Liver (tissue), 9 donors: ENCODE measurements around the gene FUNDC2. TPM values are rescaled to one million over a fixed set of nuclear protein-coding genes. Genes with fewer than 3 reads are reported as not detected.
A peak's percentile ranks its signal among the peaks of the same experiment; 100 is the strongest.

Experiments
- DNase-seq: peaks from one replicate; pipeline ENCODE4 v3.0.0-alpha.2; 2017; ENCODE audit warnings: low spot score
- H3K27ac ChIP-seq, 2 donors: one replicate each; pipeline ENCODE4 v1.7.0; 2013; ENCODE audit warnings: inconsistent platforms in 2 of 2, low read length in 2 of 2, control low read depth in 1 of 2, low read depth in 1 of 2, mild to moderate bottlenecking in 1 of 2
- H3K27me3 ChIP-seq, 4 donors: one replicate each; pipeline versions ENCODE4 v1.6.1 to v1.7.0; 2013; ENCODE audit warnings: low read length in 3 of 4, inconsistent platforms in 1 of 4, mild to moderate bottlenecking in 1 of 4, moderate library complexity in 1 of 4; ENCODE audit not compliant: control insufficient read depth in 4 of 4, insufficient read depth in 4 of 4
- H3K36me3 ChIP-seq, 4 donors: one replicate each; pipeline versions ENCODE4 v1.6.1 to v1.7.0; 2013; ENCODE audit warnings: low read length in 3 of 4, mild to moderate bottlenecking in 3 of 4, low read depth in 1 of 4, moderate library complexity in 1 of 4; ENCODE audit not compliant: control insufficient read depth in 4 of 4, insufficient read depth in 3 of 4
- H3K4me1 ChIP-seq, 4 donors: one replicate each; pipeline versions ENCODE4 v1.6.1 to v1.7.0; 2013; ENCODE audit warnings: low read length in 3 of 4, mild to moderate bottlenecking in 3 of 4, moderate library complexity in 1 of 4; ENCODE audit not compliant: control insufficient read depth in 4 of 4, insufficient read depth in 4 of 4
- H3K4me3 ChIP-seq, 3 donors: one replicate each; pipeline versions ENCODE4 v1.6.1 to v1.7.0; 2013; ENCODE audit warnings: low read length in 3 of 3, control low read depth in 1 of 3, low read depth in 1 of 3, mild to moderate bottlenecking in 1 of 3
- H3K9ac ChIP-seq, 2 donors: one replicate each; pipeline ENCODE4 v1.7.0; 2013; ENCODE audit warnings: low read length in 2 of 2, mild to moderate bottlenecking in 2 of 2, moderate library complexity in 2 of 2, control low read depth in 1 of 2, low read depth in 1 of 2
- H3K9me3 ChIP-seq, 4 donors: one replicate each; pipeline versions ENCODE4 v1.6.1 to v1.7.0; 2013; ENCODE audit warnings: low read length in 3 of 4; ENCODE audit not compliant: control insufficient read depth in 4 of 4
- CTCF ChIP-seq: fragments of 150-350 bp; IDR thresholded peaks from 2 replicates; pipeline ENCODE4 v1.5.1; 2017; ENCODE audit warnings: improper control_type of control experiment, low read depth, low read length; ENCODE audit not compliant: missing input control
- EGR1 ChIP-seq, 2 donors: IDR thresholded peaks; 2 replicates each; pipeline ENCODE4 v1.6.1; 2016 to 2018; ENCODE audit warnings: antibody characterized with exemption in 2 of 2, low read depth in 2 of 2
- FOXA2 ChIP-seq: IDR thresholded peaks from 2 replicates; pipeline ENCODE4 v1.6.1; 2016; ENCODE audit warnings: antibody characterized with exemption
- HNF4A ChIP-seq, 2 donors: conservative IDR thresholded peaks; 2 replicates each; pipeline ENCODE4 v1.6.1; 2016; ENCODE audit warnings: antibody characterized with exemption in 2 of 2, mild to moderate bottlenecking in 2 of 2
- HNF4G ChIP-seq: IDR thresholded peaks from 2 replicates; pipeline ENCODE4 v1.6.1; 2016; ENCODE audit warnings: antibody characterized with exemption
- MAX ChIP-seq: IDR thresholded peaks from 2 replicates; pipeline ENCODE4 v1.6.1; 2016; ENCODE audit warnings: antibody characterized with exemption
- RAD21 ChIP-seq, 2 donors: IDR thresholded peaks; 2 replicates each; pipeline ENCODE4 v1.6.1; 2016; ENCODE audit warnings: antibody characterized with exemption in 2 of 2, mild to moderate bottlenecking in 2 of 2
- REST ChIP-seq: IDR thresholded peaks from 2 replicates; pipeline ENCODE4 v1.6.1; 2016; ENCODE audit warnings: antibody characterized with exemption, mild to moderate bottlenecking
- YY1 ChIP-seq: IDR thresholded peaks from 2 replicates; pipeline ENCODE4 v1.6.1; 2016; ENCODE audit warnings: antibody characterized with exemption, mild to moderate bottlenecking
- ZBTB33 ChIP-seq: IDR thresholded peaks from 2 replicates; pipeline ENCODE4 v1.6.1; 2016; ENCODE audit warnings: antibody characterized with exemption
- WGBS: extraction: QIAGEN DNeasy Blood & Tissue Kit; methylation state at CpG from one replicate; pipeline ENCODE4 v1.1.7; 2013; 5-methylcytosine and 5-hydroxymethylcytosine counted together
- polyA plus RNA-seq, 2 donors: library from polyadenylated mRNA; stranded (reverse) in 1 of 2; unstranded in 1 of 2; fragments of 200-250 nt in 1 of 2; fragments of >200 nt in 1 of 2; fragmentation: Nextera tagmentation in 1 of 2; extraction: Ambion mirVana in 1 of 2; gene quantifications; one replicate each; pipeline versions ENCODE4 v1.2.1 to v1.2.3, GENCODE V29; 2013 to 2015
- total RNA-seq, 2 donors: library from RNA; depleted of rRNA; stranded (reverse); fragments of >200 nt; gene quantifications; one replicate each; pipeline ENCODE4 v1.2.3, GENCODE V29; 2014
- TF ChIP-seq, protein P1 (sequence below): IDR thresholded peaks from 2 replicates; pipeline ENCODE4 v1.6.1; 2016; ENCODE audit warnings: antibody characterized with exemption
- donor health status: healthy.
- donor health status: healthy.
- donor health status: healthy.
- donor health status: healthy.
- donor health status: healthy.

The FUNDC2 gene
- total and polyA plus RNA-seq, 4 donors: 19.4 to 79.8 (median 40.8) TPM

GRCh38 chrX:154980330-154981115, 46.1 kb upstream of the FUNDC2 start (continued):
- no peak for TF ChIP-seq ZBTB33
- TF ChIP-seq, protein P1, sequence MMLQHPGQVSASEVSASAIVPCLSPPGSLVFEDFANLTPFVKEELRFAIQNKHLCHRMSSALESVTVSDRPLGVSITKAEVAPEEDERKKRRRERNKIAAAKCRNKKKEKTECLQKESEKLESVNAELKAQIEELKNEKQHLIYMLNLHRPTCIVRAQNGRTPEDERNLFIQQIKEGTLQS: no peak
- TF ChIP-seq EGR1 (IDR thresholded peaks at IDR 0.05; ENCODE audit: low read depth in 2 of 2): no peak
- no peak for TF ChIP-seq FOXA2
- peak; percentile 94 to 97 for TF ChIP-seq RAD21 (IDR thresholded peaks at IDR 0.05)

DNA sequence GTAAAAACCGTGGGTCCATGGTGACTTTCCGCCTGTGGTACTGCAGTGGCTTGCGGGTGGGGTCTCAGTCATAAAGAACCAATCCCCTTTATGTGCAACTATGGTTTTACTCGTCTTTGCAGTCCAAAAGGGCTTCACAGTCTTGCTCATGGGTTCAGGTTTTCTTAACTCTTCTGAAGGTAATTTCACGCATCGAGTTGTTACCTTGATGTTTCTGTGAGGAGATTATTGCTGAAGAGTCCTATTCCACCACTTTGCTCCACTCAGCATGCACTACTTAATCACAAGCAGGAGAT, 45.6 kb upstream of the FUNDC2 start:
- Histone ChIP-seq H3K27me3 (no peaks in the 10 kb centered on the region), H3K9me3 (no peaks in the 10 kb centered on the region), H3K9ac (peak overlapping the region in 1 of 2 donors; percentile 40), H3K4me1 (peaks cover 0 to 10% (median 4%) of the 10 kb centered on the region in 4 donors), H3K27ac (no peak overlapping the region), H3K36me3 (no peaks in the 10 kb centered on the region), H3K4me3 (no peak overlapping the region)
- WGBS: 22% methylated on average over 6 of the region's 6 CpGs
- DNase-seq: no peak
- TF ChIP-seq MAX: no peak
- peak in 1 of 2 donors; percentile 33 for TF ChIP-seq RAD21 (IDR thresholded peaks at IDR 0.05)

- no peak for DNase-seq
- Histone ChIP-seq H3K4me1 (peaks cover 0 to 15% (median 12%) of the 10 kb centered on the region in 4 donors), H3K27ac (no peak overlapping the region), H3K4me3 (no peak overlapping the region), H3K27me3 (no peaks in the 10 kb centered on the region), H3K9ac (no peak overlapping the region), H3K9me3 (no peaks in the 10 kb centered on the region), H3K36me3 (no peaks in the 10 kb centered on the region)
- TF ChIP-seq EGR1 (IDR thresholded peaks at IDR 0.05; ENCODE audit: low read depth in 2 of 2) (no peak), RAD21 (IDR thresholded peaks at IDR 0.05) (peak; percentile 73 to 74), CTCF (peak; percentile 13), YY1 (no peak), HNF4A (conservative IDR thresholded peaks at IDR 0.05) (no peak), REST (no peak), MAX (no peak), ZBTB33 (no peak), HNF4G (no peak), FOXA2 (no peak)
- WGBS: 32% methylated on average over 3 of the region's 3 CpGs
Observed at GRCh38 chrX:154986826-154987575, 39.6 kb upstream of the FUNDC2 start.
